Glomerular endothelial cell (primary cell): ENCODE measurements around the gene ATXN7L3. TPM values are rescaled to one million over a fixed set of nuclear protein-coding genes. Genes with fewer than 3 reads are reported as not detected.

Source experiments
- DNase-seq: peaks from one replicate; pipeline ENCODE4 v3.0.0-alpha.2; 2011; ENCODE audit warnings: low read depth, low spot score; ENCODE audit errors: extremely low read depth
- total RNA-seq: library from RNA; depleted of rRNA; stranded (reverse); fragments of >200 nt; gene quantifications from 2 replicates; pipeline ENCODE4 v1.2.3, GENCODE V29; 2015

Gene ATXN7L3
- total RNA-seq, 1 donor from 2014 or later, result 69.1 TPM

- DNase-seq, result no peak
Observed at GRCh38 chr17:44218344-44219107, 18.8 kb upstream of the ATXN7L3 start.

DNA sequence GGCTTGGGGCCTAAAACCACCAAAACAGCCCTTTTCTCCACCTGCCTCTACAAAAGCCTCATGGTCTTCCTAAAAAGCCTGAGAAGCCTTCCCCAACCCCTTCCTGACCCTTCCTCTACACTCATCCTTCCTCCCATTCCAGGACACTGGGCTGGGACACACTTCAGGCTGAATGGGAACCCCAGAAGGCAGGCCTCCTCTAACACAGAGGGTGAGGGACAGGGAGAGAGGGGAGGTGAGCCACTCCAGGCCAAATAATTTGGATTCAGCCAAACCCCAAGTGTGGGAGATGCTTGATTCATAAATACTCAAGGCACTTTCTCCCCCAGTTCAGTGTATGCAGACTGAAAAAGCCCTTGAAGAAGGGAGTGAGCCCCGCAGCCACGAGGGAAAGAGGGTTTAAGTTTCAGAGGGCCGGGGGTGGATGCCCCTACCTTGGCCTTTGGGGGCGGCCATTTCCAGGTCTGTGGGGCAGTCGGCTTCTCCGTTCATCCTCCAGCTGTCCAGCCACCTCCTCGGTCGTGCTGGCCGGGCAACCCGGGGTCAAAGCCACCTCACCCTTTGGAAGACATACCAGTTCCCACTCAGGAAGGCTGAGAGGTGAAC lies 18.2 kb upstream of the ATXN7L3 start:
- DNase-seq, result no peak

- DNase-seq, result no peak
Observed at GRCh38 chr17:44216694-44217093, 17.0 kb upstream of the ATXN7L3 start.

DNA sequence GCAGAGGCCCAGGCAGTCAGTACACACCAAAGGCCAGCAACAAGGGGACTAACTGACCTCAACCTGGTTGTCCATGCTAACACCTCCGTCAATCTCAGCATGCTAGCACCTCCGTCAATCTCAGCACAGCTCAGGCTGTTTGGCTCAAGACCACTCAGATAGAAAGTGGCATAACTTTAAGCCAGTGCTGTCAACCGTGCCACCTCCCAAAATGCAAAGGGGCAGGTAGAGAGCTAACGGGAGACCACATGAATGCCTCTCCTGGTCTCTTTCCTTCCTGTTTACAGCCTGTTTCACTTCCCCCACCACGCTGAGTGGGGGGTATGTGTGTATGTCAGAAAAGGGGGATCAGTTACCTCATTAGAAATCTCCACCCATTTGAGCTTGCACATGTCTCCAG lies 16.5 kb upstream of the ATXN7L3 start:
- DNase-seq, result no peak

GRCh38 chr17:44214896-44215295 lies 15.2 kb upstream of the ATXN7L3 start:
- no peak for DNase-seq

GRCh38 chr17:44214230-44214494 lies 14.5 kb upstream of the ATXN7L3 start:
- DNase-seq, result no peak

- DNase-seq, result no peak
Observed at GRCh38 chr17:44213403-44214229, 13.9 kb upstream of the ATXN7L3 start.

DNA sequence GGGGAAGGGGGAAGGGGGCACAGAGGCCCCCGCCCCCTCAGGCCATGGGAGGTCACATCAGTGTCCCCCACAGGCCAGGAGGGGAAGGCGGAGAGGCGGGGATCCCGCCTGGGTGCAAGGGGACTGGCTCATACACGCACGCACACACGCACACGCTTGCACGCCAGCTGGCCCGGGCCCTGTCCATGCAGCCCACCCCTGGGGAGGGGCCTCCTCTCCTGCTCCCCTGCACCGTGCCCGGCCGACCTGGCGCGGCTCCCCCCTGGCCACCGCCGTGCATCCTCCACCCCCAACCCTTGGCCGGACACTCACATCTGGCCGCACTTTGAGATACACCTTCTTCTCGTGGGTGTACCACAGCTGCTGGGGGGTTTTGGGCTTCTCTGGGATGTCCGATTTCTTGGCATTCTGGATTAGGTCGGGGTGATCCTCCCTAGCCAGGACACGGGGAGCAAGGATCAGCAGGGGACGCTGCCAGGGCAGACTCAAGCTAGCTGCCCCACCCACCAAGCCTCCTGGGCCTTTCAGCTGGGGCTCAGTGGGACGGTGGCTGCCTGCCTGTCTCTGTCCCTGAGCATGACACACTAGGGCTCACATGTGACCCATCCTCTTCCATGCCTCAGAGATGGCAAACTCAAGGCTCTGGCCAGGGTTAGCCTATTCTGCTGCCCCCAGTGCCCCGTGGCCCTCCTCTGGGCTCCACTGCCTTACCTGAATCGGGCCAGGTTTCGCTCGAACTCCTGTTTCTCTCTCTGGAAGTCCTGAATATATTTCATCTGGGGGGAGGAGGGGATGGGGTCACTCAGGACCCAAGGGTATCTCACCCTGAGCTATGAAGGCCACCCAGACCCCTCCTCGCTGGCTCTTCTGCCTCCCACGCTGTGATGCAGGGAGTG lies 13.1 kb upstream of the ATXN7L3 start:
- DNase-seq, result no peak

- no peak for DNase-seq
Observed at GRCh38 chr17:44211281-44212265, 11.9 kb upstream of the ATXN7L3 start.

DNA sequence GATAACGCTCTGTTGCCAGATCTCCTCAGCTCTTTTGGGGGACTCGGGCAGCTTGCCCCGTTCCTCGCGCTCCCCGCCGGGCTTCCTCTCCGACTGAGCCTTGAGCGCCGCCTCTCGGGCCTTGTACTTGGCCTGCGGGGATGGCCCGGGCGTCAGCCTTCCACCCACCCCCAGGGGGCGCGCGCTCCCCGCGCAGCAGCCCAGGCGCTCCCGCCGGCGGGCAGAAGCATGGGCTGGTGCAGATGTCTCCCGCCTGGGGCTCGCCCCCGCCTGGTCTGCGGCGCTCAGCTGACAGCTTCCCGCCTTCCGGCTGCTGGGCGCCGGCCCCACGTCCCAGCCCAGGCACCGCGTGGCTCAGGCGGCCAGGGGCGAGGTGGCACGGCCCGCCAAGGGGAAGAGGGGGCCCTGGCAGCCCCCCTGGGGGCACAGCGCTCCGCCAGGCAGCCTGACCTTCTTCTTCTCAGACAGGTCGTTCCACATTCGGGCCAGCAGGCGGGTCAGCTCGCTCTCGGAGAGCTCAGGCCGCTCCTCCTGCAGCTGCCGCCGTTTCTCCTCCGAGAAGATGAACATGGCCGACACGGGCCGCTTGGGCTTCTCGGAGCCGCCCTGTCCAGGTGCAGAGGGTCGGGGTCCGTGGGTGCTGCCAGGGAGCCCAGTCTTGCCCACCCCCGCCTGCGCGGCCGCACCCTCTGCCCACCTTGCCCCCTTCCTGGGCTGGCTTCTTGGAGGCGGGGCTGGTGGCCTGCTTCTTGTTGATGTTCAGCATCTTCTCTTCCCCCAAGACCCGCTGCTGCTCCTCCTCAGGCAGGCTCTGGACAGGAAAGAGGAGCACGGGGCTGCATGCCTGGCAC lies 10.9 kb upstream of the ATXN7L3 start:
- DNase-seq, result no peak

- DNase-seq, result no peak
Observed at GRCh38 chr17:44209786-44210341, 10.2 kb upstream of the ATXN7L3 start.

DNA sequence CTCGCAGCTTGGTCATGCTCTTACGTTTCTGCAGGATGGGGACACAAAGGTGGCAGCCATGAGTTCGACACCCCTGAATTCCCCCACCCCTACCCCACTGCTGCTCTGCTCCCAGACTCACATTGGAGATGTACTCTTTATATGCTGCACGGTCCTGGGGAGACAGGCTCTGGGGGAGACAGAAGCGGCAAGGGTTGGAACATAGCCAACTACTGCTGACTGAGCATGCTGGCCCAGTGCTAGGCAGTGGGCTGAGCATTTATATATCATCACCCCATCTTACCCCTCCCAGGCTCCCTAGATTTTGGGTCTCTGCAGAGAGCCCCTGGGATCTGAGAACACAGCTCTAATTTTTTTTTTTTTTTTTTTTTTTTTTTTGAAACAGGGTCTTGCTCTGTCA lies 8.1 kb upstream of the ATXN7L3 start:
- no peak for DNase-seq

DNA sequence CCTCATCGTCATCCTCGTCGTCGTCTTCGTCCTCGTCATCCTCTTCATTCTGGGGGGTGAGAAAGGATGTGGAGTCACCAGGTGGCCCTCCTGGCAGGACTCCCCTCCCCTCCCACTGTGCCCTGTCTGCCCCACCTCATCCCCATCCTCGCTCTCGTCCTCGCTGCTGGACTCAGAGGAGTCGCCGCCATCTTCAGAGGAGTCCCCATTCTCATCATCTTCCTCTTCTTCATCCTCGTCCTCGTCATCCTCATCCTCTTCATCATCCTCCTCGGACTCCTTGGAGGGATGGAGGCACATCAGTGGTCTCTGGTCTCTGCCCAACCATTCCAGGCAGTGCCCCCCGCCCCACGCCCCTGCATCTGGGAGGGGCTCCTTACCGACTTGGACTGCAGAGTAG lies 7.6 kb upstream of the ATXN7L3 start:
- DNase-seq, result no peak

DNA sequence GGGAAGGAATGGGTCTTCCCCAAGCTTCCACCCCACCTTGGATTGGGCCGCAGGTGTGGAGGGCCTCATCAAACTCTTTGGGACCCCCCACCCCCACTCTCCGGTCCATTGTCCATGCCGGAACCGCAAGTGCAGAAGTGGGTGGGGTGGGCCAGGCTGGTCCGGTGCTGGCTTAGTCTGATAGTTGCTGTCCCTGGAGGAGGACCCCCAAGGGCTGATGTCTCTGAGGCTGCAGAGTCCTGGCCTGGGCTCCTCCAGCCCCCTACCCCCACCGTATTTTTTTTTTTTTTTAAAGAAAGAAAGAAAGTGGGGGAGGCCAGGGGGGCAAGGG lies 7.1 kb upstream of the ATXN7L3 start:
- no peak for DNase-seq

- no peak for DNase-seq
Observed at GRCh38 chr17:44205962-44206824, 6.5 kb upstream of the ATXN7L3 start.

GRCh38 chr17:44204441-44204882 lies 4.8 kb upstream of the ATXN7L3 start:
- DNase-seq, result no peak

GRCh38 chr17:44203731-44204440 lies 4.2 kb upstream of the ATXN7L3 start:
- DNase-seq, result no peak
